Transverse colon (tissue), 4 donors: ENCODE results near the gene RABGEF1.
"Not testable (repeated sequence)": the region's sequence is repeated elsewhere in the genome, so short reads cannot be mapped to it uniquely, and the experiment has no call there.

Experiments
- POLR2A ChIP-seq: fragments of 450-650 bp; IDR thresholded peaks from one replicate; pipeline ENCODE4 v1.6.1; 2016; ENCODE audit warnings: antibody characterized with exemption, mild to moderate bottlenecking, moderate library complexity
- POLR2AphosphoS5 ChIP-seq, 3 donors: sonication (generic); formaldehyde crosslinking; IDR thresholded peaks; one replicate each; pipeline ENCODE4 v1.6.1; 2016; ENCODE audit warnings: antibody characterized with exemption in 3 of 3
- TF ChIP-seq, protein P1 (sequence below), 5 experiments: fragments of 200-600 bp in 3 of 5; fragments of 450-650 bp in 2 of 5; sonication (generic) in 3 of 5; IDR thresholded peaks; 1 replicate in 2 of 5; 2 replicates in 3 of 5; pipeline ENCODE4 v1.5.1; 2016 to 2017; ENCODE audit warnings: antibody characterized with exemption in 5 of 5, inconsistent platforms in 3 of 5, mild to moderate bottlenecking in 2 of 5, moderate library complexity in 1 of 5

DNA sequence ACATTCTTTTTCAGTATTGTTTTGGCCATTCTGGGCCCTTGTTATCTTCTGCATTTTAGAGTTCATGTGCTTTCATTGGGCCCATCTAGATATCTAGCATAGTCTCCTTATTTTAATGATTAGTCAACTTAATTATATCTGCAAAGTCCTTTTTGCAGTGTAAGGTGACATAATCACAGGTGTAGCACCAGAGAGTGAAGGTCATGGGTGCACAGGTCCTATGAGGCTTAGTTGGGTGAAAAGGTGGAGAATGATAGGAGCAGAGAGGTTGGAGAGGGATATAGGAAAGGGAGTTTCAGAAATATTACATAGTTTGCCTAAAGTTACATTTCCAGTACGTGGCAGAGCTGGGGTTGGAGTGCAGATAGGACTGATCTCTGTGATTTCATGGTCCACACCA is 24.4 kb downstream of the RABGEF1 start:
- TF ChIP-seq POLR2A; POLR2AphosphoS5 (IDR thresholded peaks at IDR 0.05): not testable (repeated sequence)
- TF ChIP-seq, protein P1, sequence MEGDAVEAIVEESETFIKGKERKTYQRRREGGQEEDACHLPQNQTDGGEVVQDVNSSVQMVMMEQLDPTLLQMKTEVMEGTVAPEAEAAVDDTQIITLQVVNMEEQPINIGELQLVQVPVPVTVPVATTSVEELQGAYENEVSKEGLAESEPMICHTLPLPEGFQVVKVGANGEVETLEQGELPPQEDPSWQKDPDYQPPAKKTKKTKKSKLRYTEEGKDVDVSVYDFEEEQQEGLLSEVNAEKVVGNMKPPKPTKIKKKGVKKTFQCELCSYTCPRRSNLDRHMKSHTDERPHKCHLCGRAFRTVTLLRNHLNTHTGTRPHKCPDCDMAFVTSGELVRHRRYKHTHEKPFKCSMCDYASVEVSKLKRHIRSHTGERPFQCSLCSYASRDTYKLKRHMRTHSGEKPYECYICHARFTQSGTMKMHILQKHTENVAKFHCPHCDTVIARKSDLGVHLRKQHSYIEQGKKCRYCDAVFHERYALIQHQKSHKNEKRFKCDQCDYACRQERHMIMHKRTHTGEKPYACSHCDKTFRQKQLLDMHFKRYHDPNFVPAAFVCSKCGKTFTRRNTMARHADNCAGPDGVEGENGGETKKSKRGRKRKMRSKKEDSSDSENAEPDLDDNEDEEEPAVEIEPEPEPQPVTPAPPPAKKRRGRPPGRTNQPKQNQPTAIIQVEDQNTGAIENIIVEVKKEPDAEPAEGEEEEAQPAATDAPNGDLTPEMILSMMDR (IDR thresholded peaks at IDR 0.05) = not testable (repeated sequence)
